D721Med (cell line): ENCODE results near the gene RIMS1.

Experiments used
- DNase-seq: peaks from one replicate; pipeline ENCODE4 v3.0.0; 2011; ENCODE audit warnings: low spot score; ENCODE audit not compliant: insufficient read length
- FAIRE-seq: peaks from 2 replicates; lab custom pipeline; 2011; peaks lifted over from hg19 to GRCh38; lab: Jason Lieb, UNC
- CTCF ChIP-seq: IDR thresholded peaks from 2 replicates; pipeline ENCODE4 v1.5.1; 2012; ENCODE audit warnings: mild to moderate bottlenecking, control low read depth; ENCODE audit not compliant: insufficient read depth; ENCODE audit errors: missing control alignments

Gene RIMS1

GRCh38 chr6:72048080-72048479, 161.7 kb downstream of the RIMS1 start:
- no peak for TF ChIP-seq CTCF
- DNase-seq (no peak), FAIRE-seq (no peak)

- FAIRE-seq (no peak), DNase-seq (no peak)
- TF ChIP-seq CTCF, result no peak
These were observed 163.0 kb downstream of the RIMS1 start for GRCh38 chr6:72049376-72049775.

GRCh38 chr6:72061286-72061685, 174.9 kb downstream of the RIMS1 start:
- FAIRE-seq (no peak), DNase-seq (no peak)
- no peak for TF ChIP-seq CTCF

GRCh38 chr6:72064399-72064975, 178.1 kb downstream of the RIMS1 start:
- FAIRE-seq, result no peak
- no peak for TF ChIP-seq CTCF
- no peak for DNase-seq

GRCh38 chr6:72078096-72078495, 191.7 kb downstream of the RIMS1 start:
- TF ChIP-seq CTCF, result no peak
- DNase-seq (no peak), FAIRE-seq (no peak)

GRCh38 chr6:72080260-72080941, 194.1 kb downstream of the RIMS1 start:
- no peak for TF ChIP-seq CTCF
- DNase-seq, result no peak
- FAIRE-seq, result no peak

GRCh38 chr6:72081871-72082270, 195.5 kb downstream of the RIMS1 start:
- no peak for TF ChIP-seq CTCF
- no peak for FAIRE-seq
- no peak for DNase-seq
